ENCODE results near the gene MAP7.

MAP7 gene

DNA sequence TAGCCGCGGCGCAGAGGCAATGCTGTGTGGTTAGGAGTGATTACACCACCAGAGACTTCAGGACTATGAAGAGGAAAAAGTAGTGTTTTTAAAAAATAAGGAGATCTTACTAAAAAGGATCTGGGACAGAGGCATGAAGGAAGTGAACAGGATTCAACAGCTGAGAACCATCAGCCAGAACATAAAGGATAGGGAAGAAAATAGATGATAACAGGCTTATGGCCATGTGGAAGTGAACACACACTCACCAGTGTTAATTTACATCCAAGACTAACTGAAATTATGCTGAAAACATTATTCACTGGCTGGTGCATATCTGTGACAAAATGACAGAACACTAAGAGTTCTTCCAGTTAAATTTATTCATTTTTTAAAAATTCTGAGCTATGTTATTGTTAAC lies 213.1 kb downstream of the MAP7 start:
- FAIRE-seq (no peak), DNase-seq (ENCODE audit: insufficient read length) (no peak)
- TF ChIP-seq POLR2AphosphoS5 (IDR thresholded peaks at IDR 0.05; ENCODE audit: low read depth, low read length) (no peak), TAF1 (IDR thresholded peaks at IDR 0.05; ENCODE audit: borderline replicate concordance, low read depth, low read length) (no peak), POLR2A (IDR thresholded peaks at IDR 0.05; ENCODE audit: low read depth, low read length) (no peak)

DNA sequence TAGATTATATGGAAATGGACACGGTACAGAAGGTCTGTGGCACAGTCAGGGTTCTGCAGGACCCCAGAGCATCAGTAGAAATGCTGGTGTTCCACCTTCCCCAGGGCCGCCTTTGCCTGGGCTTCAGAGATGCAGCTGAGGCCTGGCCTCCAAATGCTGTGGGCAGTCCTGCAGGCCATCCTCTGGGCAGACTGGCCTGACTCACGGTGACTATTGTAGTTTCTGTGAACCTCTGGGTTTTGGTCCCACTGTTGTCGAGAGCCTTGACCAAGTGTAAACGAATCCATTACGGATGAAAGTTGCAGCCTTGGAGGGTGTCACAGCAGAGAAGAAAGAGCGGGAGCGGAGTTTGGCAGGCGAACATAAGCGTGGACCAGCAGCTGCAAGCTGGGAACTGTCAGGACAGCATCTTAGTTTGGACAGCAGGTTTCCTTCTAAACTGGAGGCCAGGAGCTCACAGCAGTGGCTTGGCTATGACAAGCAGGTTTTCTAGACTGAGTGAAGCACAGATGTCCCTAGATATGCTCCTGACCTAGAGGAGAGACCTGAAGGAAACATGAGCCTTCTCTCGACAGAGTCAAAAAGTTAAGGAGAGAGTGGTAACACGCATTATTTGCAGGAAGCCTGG lies 214.4 kb downstream of the MAP7 start:
- TF ChIP-seq POLR2AphosphoS5 (IDR thresholded peaks at IDR 0.05; ENCODE audit: low read depth, low read length) (no peak), POLR2A (IDR thresholded peaks at IDR 0.05; ENCODE audit: low read depth, low read length) (no peak), TAF1 (IDR thresholded peaks at IDR 0.05; ENCODE audit: borderline replicate concordance, low read depth, low read length) (no peak)
- no peak for FAIRE-seq
- DNase-seq (ENCODE audit: insufficient read length): no peak

DNA sequence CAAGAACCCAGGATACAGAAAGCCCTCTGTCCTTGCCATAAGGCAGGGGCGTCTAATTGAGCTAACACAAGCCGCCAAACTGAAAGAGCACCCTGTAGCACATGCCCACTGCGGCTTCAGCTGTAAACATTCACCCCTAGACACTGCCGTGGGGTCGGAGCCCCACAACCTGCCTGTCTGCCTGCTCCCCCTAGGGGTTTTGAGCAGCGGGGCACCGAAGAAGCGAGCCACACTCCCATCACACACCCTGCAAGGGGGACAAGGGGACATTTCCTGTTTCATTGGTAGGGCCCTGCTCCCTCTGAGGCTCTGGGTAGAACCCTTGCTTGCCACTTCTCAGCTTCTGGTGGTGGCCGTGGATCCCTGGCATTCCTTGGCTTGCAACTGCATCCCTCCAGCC lies 215.4 kb downstream of the MAP7 start:
- TF ChIP-seq TAF1 (IDR thresholded peaks at IDR 0.05; ENCODE audit: borderline replicate concordance, low read depth, low read length) (no peak), POLR2AphosphoS5 (IDR thresholded peaks at IDR 0.05; ENCODE audit: low read depth, low read length) (no peak), POLR2A (IDR thresholded peaks at IDR 0.05; ENCODE audit: low read depth, low read length) (no peak)
- no peak for FAIRE-seq
- no peak for DNase-seq (ENCODE audit: insufficient read length)

DNA sequence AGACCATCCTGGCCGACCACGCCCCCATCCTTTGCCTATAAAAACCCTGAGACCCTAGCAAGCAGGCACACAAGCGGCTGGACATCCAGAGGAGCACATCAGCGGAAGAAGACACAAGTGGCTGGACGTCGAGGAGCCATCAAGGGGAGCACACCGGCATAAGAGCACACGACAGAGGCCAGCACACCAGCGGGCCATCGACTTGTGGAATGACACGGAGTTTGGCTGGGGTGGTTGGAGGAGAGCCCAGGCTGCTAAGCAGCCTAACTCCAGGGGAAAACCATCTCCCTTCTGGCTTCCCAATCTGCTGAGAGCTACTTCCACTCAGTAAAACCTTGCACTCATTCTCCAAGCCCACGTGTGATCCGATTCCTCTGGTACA lies 215.8 kb downstream of the MAP7 start:
- DNase-seq (ENCODE audit: insufficient read length) (no peak), FAIRE-seq (no peak)
- TF ChIP-seq POLR2A (IDR thresholded peaks at IDR 0.05; ENCODE audit: low read depth, low read length) (no peak), TAF1 (IDR thresholded peaks at IDR 0.05; ENCODE audit: borderline replicate concordance, low read depth, low read length) (no peak), POLR2AphosphoS5 (IDR thresholded peaks at IDR 0.05; ENCODE audit: low read depth, low read length) (no peak)

DNA sequence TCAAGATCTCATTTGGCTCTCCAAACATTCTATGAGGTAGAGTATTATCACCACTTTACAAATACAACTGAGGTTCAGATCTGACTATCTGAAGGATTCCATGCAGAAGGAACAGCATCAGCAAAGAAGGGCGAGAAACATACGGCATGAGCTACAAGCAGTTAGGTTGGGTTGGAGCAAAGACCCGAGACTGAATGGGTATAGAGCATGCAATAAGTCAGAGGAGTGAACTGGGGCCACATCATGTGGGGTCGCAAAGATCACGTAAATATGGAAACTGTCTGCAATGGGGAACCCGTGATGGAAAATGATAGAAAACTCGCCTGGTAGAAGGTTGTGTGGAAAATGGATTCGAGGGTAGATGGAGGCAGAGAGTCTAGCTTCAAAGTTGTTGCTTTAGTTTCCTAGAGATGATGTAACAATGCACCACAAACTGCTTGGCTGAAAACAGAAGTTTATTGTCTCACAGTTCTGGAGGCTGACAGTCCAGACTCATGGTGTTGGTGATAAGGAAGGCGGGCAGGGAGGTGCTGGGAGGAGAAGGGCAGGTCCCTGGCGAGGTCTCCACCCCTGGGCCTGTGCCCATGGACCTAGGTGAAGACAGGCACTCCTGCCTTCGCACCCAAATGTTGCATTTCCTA lies 216.3 kb downstream of the MAP7 start:
- TF ChIP-seq TAF1 (IDR thresholded peaks at IDR 0.05; ENCODE audit: borderline replicate concordance, low read depth, low read length) (no peak), POLR2A (IDR thresholded peaks at IDR 0.05; ENCODE audit: low read depth, low read length) (no peak), POLR2AphosphoS5 (IDR thresholded peaks at IDR 0.05; ENCODE audit: low read depth, low read length) (no peak)
- FAIRE-seq (no peak), DNase-seq (ENCODE audit: insufficient read length) (no peak)

DNA sequence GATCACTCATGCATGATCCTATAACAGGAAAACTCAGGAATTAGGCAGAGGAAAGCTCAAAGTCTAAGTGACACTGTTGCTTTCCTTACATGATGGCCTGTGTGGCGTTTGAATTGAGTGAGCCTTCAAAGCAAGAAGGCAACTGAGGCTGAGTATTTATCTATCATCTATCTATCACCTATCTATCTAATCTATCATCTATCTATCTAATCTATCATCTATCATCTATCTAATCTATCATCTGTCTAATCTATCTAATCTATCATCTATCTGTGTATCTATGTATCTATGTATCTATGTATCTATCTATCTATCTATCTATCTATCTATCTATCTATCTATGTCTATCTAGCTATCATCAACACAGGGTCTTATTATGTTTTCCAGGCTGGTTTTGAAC lies 218.8 kb downstream of the MAP7 start:
- TF ChIP-seq TAF1 (IDR thresholded peaks at IDR 0.05; ENCODE audit: borderline replicate concordance, low read depth, low read length) (no peak), POLR2AphosphoS5 (IDR thresholded peaks at IDR 0.05; ENCODE audit: low read depth, low read length) (no peak), POLR2A (IDR thresholded peaks at IDR 0.05; ENCODE audit: low read depth, low read length) (no peak)
- FAIRE-seq (no peak), DNase-seq (ENCODE audit: insufficient read length) (no peak)

DNA sequence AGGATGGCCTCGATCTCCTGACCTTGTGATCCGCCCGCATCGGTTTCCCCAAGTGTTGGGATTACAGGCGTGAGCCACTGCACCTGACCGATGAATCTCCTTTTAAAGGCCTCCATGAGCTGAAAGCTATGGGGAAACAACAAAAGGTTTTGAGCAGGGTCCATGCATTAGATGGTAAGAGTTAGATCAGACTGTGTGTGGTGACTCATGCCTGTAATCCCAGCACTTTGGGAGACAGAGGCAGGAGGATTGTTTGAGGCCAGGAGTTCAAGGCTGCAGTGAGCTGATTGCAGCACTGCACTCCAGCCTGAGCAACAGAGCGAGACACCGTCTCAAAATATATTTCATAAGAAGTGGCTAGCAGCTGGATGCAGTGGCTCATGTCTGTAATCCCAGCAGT lies 219.6 kb downstream of the MAP7 start:
- no peak for FAIRE-seq
- no peak for TF ChIP-seq POLR2A (IDR thresholded peaks at IDR 0.05; ENCODE audit: low read depth, low read length)
- no peak for TF ChIP-seq TAF1 (IDR thresholded peaks at IDR 0.05; ENCODE audit: borderline replicate concordance, low read depth, low read length)
- no peak for TF ChIP-seq POLR2AphosphoS5 (IDR thresholded peaks at IDR 0.05; ENCODE audit: low read depth, low read length)
- no peak for DNase-seq (ENCODE audit: insufficient read length)

DNA sequence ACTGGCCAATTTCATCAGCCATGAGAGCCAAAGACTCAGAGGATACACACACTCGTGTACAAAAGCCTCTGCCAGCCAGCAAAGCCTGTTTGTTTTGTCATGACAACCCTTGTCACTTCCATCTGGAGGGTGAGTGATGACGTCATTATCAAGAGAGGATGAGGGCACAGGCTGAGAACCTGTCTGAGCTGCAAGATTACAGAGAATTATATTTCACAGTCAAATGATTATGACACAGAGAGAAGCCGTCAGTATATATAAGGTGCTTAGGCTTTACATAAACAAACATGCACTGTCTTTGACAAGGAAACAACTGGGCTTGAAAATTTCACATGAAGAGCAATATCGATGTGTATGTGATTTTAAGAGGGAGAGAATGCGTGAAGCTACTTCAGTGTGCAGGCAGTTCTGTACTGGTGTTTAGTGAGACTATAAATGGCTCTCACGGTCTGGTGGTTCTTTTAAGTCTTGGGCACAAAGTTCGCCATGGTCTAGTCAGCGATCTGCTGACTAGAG lies 224.1 kb downstream of the MAP7 start:
- TF ChIP-seq POLR2A (IDR thresholded peaks at IDR 0.05; ENCODE audit: low read depth, low read length) (no peak), TAF1 (IDR thresholded peaks at IDR 0.05; ENCODE audit: borderline replicate concordance, low read depth, low read length) (no peak), POLR2AphosphoS5 (IDR thresholded peaks at IDR 0.05; ENCODE audit: low read depth, low read length) (no peak)
- FAIRE-seq (no peak), DNase-seq (ENCODE audit: insufficient read length) (no peak)

DNA sequence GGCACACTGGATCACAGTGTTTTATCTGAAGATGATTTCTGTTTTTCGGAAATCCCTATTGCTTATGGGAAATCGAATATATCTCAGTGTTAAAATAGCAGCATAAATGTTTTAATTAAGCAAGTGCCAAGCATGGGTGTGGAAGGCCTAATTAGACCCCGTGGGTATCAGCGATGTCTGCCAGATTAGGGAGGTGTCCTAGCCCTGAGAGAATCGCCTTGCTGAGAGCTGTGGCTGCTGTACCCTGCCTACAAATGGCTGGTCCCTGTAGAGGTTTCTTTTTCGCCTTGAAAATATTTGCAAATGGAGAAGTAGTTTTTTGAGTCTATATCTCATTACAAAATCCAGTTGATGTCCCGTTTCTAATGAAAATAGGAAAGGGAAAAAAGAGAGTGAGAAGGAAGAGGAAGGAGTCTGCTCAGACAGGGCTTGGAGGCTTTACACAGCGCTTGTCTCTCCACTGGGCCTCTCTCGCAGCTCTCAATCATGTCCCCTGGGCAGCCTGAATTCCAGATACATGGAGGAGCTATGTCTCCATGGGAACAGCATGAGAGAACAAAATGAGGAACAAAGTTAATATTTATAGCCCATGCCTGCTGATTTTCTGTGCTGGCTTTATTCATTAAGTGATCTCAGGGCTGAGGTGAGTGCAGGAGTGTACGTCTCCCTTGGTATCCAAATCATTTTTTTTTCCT lies 225.4 kb downstream of the MAP7 start:
- FAIRE-seq (no peak), DNase-seq (ENCODE audit: insufficient read length) (no peak)
- TF ChIP-seq POLR2A (IDR thresholded peaks at IDR 0.05; ENCODE audit: low read depth, low read length) (no peak), TAF1 (IDR thresholded peaks at IDR 0.05; ENCODE audit: borderline replicate concordance, low read depth, low read length) (no peak), POLR2AphosphoS5 (IDR thresholded peaks at IDR 0.05; ENCODE audit: low read depth, low read length) (no peak)

DNA sequence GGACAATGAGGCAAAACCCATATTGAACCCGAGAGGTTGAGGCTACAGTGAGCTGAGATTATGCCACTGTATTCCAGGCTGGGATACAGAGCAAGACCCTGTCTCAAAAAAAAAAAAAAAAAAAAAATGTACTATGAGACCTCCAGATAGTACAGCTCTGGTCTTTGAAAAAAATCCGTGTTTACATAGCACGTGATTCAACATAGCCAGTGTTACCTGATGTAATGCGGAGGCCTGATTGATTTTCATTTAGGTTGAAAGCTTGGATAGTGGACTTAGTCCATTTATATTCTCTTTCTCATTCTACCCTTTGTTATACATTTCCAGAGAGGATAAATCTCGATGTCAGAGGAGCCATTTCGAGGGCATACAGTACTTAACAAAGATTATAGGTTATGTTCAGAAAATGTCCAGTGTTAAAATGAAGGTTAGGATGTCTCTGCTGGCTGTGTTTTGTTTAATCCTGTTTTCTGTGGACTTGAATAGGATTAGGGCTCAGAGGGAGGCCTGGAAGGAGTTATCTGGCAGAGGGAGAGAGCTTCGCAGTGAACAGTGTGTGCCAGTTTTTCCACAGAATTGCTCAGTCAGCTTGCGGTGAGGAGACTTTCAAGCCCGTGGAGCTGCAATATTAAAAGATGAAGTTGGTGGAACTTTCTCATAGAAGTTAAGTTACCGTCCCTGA lies 226.7 kb downstream of the MAP7 start:
- no peak for DNase-seq (ENCODE audit: insufficient read length)
- TF ChIP-seq POLR2A (IDR thresholded peaks at IDR 0.05; ENCODE audit: low read depth, low read length) (no peak), POLR2AphosphoS5 (IDR thresholded peaks at IDR 0.05; ENCODE audit: low read depth, low read length) (no peak), TAF1 (IDR thresholded peaks at IDR 0.05; ENCODE audit: borderline replicate concordance, low read depth, low read length) (no peak)
- no peak for FAIRE-seq

DNA sequence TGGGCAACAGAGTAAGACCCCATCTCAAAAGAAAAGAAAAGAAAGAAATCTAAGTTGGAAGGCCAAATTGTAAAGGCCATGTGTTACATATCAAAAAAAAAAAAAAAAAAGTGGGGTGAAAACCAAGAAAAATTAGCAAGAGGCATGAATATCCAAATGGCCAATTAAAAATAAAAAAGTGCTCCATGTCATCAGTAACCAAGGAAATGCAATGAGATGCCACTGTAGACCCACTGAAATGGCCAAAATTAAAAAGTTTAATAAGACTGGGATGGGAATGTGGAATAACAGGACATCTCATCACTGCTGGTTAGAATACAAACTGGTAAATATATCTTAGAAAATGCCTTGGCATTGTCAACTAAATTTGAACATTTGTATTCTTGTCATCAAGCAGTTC lies 230.5 kb downstream of the MAP7 start:
- no peak for FAIRE-seq
- no peak for DNase-seq (ENCODE audit: insufficient read length)
- TF ChIP-seq POLR2A (IDR thresholded peaks at IDR 0.05; ENCODE audit: low read depth, low read length): no peak
- no peak for TF ChIP-seq POLR2AphosphoS5 (IDR thresholded peaks at IDR 0.05; ENCODE audit: low read depth, low read length)
- TF ChIP-seq TAF1 (IDR thresholded peaks at IDR 0.05; ENCODE audit: borderline replicate concordance, low read depth, low read length): no peak

All from GM12892 (cell line).